Keratinocyte (primary cell): ENCODE data around the gene CLEC2A.

Experiments
- CTCF ChIP-seq, 3 experiments: IDR thresholded peaks in 1 of 3; conservative IDR thresholded peaks in 1 of 3; optimal IDR thresholded peaks in 1 of 3; 2 replicates in 2 of 3; 3 replicates in 1 of 3; pipeline versions ENCODE3 to v1.5.1; 2011; ENCODE audit warnings: low read length in 3 of 3, mild to moderate bottlenecking in 3 of 3, moderate library complexity in 2 of 3, control low read depth in 1 of 3, inconsistent platforms in 1 of 3; ENCODE audit not compliant: insufficient read depth in 2 of 3; ENCODE audit errors: extremely low read depth in 1 of 3
- EZH2 ChIP-seq: IDR thresholded peaks from one replicate; pipeline ENCODE4 v1.6.1; 2012; ENCODE audit warnings: inconsistent platforms, mild to moderate bottlenecking, low read length, moderate library complexity

GRCh38 chr12:9881988-9882387 is 50.2 kb downstream of the CLEC2A start:
- no peak for TF ChIP-seq CTCF (optimal IDR thresholded peaks at IDR 0.05 in 1 of 3, IDR thresholded peaks at IDR 0.05 in 1 of 3, conservative IDR thresholded peaks at IDR 0.05 in 1 of 3; ENCODE audit: extremely low read depth in 1 of 3, insufficient read depth in 2 of 3, low read length in 3 of 3)
- no peak for TF ChIP-seq EZH2
